GM19455 (cell line): ENCODE results near the gene TTYH1.
"Not testable (repeated sequence)": the region's sequence is repeated elsewhere in the genome, so short reads cannot be mapped to it uniquely, and the experiment has no call there.

Experiments used
- ATAC-seq: cut with Tn5 transposase; IDR thresholded peaks from one replicate; pipeline ENCODE4 v1.9.1; 2021; ENCODE audit not compliant: unreplicated experiment

Gene TTYH1

DNA sequence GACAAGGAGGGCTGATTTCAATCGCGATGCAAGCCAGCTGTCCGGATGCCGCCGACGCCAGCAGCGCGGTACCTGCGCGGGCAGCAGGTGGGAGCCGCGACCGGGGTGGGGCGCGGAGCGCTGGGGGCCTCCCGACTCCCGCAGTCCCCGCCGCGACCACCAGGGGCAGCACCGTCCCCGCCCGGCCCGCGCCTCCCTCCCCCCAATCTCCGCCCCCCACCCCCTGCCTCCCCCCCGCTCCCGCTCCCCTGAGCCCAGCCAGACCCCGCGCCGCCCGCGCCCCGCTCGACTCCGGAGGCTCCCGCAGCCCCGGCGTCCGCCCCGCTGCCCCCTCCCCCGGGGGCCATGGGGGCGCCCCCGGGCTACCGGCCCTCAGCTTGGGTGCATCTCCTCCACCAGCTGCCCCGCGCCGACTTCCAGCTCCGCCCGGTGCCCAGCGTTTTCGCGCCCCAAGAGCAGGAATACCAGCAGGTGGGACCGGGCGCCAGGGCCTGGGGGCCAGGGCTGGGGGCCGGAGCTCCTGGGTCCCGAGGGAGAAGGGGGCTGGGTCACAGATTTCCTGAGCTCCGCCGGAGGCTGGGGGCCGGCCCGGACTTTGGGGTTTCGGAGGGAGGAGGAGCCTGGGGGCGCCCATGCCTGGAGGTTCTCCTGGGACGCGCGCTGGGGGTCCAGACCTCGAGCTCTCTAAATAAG, at the start of gene TTYH1:
Gene TTYH1, plus strand, starts transcription at position 257 of the 693 bp plus-strand sequence. Its CDS starts 89 bp downstream, at position 346.
- no peak for ATAC-seq

DNA sequence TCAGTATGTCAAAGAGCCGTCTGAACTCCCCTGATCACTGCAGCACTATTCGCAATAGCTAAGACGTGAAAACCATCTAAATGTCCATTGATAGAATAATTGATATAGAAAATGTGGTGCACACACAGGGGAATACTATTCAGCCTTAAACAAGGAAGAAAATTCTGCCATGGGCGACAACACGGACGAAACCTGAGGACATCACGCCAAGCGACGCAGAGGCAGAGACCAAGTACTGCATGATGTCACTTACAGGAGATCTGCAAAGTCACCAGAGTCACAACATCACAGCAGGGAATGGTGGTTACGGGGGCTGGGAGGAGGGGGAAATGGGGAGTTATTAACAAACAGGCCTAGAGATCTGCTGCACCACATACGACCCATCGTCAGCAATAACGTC, 49.5 kb upstream of the TTYH1 start:
- ATAC-seq = not testable (repeated sequence)

DNA sequence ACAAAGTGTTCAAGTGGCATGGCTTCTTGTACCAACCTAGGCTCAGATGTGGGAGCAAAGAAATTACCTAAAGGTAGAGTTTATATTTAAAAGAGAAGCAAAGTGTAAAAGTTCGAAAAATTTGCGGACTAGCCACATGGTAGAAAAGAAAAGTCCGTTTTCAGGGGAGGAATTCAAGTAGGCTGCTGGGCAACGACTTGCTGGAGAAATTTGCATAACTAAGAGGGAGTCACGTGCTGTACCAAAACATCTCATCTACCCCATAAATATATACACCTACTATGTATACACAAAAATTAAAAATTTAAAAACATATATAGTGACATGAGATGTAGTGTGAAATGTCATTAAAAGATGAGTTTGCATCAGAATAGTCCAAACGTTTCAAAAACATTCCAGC, 48.5 kb upstream of the TTYH1 start:
- ATAC-seq = no peak

DNA sequence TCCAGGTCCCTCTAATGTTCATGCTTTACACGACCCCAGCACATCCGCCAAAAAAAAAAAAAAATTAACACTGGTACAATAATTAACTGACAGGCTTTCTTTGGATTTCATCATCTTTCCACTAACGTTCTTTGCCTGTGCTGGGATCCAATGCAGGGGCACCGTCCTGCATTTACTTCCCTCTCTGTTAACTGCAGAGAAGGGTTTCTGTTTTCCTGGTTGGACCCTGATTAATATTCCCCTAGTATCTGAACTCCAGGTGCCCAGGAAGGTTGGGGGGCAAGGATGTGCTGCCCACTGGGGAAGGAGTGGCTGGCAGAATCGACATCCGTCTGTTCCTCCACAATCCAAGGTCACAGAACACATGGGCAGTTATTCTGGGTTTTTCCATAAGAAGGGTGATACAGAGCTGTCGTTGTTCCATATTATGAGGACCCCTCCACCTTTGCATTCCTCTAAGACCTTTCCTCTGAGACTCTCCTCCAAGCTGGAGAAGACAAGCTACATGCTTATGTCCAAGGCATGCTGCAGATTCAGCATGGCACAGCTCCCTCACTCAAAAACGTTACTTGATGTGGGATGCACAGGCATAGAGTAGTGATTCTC, 46.1 kb upstream of the TTYH1 start:
- no peak for ATAC-seq

DNA sequence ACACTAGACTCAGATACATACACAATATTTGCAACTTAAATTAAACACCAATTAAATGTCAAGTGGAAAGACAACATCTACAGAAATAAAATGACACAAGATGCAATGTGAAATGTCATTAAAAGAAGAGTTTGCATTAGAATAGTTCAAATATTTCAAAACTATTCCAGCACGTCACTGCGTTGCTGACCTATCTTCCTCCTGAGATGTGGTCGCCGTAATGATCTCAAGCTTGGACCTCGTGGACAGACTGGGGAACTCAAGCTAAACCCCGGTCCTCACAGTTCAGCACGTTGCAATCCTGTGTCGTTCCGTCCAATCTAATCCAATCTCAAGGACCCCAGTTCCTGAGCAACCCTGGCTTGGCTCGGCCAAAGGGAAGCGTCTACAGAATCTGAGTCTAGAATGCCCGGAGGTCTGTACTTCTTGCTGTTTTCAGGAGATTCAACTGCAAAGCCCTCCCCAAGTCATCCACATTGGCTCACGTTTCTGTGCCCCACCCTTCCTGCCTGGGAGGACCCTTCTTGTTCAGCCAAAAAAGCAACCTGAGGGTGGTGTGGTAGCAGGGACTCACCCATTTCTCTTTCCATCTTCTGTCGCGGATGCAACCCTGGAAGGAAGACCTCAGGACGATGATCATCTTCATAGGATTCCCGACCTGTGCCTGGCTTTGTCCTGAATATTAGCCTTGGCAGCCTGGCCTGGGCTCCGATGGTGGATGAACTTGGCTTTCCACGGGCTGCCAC, 45.4 kb upstream of the TTYH1 start:
- not testable (repeated sequence) for ATAC-seq

DNA sequence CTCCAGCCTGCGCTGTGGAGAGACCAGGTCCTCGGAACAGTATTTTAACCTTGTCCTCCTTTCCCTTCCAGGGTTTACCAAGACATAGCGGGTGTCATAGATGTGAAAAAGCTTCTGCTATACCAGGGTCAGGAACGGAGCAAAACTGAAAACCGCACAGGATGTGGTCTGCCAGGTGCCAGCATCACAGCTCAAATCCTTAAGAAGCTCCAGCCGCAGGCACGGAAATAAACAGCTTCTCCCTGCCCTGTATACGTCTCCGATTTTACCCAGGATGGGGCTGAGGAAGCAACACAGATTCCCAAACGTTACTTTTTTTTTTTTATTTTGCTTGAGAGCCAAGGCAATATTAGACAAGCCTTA, 44.8 kb upstream of the TTYH1 start:
- not testable (repeated sequence) for ATAC-seq

DNA sequence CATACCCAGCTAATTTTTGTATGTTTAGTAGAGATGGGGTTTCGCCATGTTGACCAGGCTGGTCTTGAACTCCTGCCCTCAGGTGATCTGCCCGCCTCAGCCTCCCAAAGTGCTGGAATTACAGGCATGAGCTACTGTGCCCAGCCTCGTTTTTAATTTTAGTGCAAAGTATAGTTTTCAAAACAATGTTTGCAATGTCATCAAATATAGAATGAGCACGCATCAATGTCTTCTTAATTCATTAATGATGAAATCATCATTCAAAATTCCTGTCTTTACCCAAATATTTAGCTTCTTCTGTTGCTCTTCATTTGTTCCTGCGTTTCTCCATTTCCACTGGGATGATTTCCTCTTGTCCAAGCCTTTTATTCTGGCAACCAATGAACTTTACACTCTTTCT, 43.8 kb upstream of the TTYH1 start:
- ATAC-seq = not testable (repeated sequence)

DNA sequence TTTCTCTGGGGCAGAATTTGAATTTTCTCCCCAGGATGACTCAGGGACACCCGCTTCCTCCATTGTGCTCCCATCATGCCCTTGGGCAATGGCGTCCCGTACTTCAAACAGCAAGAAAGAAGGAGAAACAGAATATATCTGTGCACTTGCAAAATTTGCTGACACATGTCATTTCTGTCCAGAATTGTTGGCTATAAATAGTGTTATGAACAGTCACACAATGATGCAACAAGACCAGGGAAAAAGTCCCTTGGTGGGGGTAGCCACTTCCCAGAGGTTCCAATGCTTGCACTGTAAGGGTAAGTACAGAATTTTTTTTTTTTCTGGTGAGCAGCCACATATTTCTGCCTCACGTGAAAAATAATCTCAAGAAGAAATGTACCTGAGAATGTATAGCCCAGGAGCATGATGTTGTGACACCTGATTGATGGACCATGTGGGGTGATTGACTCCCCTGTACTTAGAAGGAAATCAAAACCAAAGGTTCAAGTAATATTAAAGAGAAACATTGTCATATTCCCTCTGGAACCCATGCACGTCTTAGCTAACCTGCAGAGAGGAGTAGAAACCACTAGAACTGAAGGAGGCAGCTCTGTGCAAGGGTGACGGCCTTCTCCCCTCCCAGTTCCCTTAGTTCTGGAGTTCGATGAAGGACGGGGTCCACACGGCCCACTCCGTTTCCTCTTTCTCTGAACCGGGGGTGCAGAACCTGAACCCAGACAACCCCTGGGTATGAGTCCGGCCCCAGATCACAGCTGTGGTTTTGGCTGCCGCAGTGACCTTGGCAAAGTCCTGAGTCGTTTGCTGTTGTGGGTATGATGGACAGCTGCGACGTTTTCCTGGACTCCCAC, 41.3 kb upstream of the TTYH1 start:
- ATAC-seq = no peak

DNA sequence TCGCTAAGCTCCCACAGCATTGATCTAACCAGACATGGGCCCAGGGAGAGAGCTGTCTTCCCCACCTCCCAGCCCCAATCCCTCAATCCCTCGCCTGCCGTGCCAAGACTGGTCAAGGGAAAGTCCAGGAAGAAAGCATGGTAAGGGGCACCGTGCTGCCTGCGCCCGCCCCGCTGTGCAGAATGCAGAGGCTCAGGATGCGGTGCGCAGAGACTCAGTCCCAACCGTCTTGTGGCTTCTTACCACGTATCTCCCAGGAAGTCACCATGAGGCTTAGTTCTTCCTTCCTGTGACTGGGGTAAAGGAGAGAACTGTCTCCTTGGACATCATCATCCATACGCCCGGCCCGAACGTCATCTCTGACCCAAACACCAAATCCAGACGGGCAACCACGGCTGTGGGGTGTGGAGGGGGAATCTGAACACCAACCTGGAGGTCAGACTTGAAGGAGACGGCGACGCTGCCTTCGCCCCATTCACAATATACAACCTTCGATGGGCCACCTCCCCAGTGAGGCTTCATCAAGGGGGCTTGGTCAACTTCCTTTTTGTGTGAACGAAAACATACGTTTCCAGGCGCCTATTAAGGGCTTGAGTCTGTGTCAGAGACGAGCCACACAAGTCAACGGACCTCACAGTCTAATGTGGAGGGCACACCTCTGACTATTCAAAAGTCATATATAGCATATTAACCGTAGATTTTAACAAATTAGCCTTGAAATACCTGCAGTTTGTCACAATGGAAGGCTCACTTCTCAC, 39.9 kb upstream of the TTYH1 start:
- not testable (repeated sequence) for ATAC-seq

DNA sequence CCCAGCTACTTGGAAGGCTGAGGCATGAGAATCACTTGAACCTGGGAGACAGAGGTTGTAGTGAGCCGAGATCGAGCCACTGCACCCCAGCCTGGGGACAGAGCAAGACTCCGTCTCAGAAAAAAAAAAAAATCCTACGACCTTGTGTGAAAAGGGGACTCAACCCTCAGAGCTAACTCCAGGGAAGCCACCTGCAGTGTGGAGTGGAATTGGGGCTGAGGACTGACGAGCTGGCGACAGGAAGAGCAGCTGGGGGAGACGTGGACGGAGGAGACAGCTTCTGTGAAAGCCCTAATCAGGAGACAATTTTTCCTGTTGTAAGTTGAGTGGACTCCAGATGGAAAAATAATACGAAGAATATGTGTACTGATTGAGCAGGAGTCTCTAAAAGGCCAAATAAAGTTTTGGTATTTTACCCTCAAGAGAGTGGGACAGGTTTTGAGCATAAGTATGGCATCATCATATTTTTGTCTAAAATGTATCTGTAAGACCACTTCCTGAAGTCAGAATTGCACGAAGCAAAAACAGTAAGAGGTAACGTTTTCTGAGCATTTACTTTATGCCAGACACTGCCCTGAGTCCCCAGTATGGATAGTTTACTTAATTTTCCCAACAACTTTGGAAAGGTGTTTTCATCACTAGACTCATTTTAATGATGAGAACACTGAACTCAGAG, 38.5 kb upstream of the TTYH1 start:
- ATAC-seq = no peak

DNA sequence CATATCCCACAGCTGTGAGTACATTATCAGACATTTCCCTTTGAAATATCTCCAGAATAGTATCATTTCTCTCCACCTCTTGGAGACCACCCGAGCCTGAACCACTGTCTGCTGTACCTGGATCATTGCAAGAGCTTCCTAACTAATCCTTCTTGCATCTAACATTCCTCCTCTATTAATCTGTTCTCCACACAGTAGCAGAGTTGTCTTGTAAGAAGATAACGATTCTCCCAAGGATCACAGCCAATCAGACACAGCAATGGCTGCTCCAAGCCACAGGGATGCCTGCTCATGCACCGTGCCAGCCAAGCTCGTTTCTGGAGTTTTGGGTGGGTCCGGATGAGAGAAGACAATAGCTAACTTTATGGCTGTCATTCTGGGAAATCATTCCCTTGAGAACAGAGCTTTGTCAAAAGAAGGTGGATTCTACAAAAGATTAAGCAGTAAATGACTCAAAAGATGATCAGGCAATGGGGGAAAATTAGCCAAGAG, 36.0 kb upstream of the TTYH1 start:
- no peak for ATAC-seq

DNA sequence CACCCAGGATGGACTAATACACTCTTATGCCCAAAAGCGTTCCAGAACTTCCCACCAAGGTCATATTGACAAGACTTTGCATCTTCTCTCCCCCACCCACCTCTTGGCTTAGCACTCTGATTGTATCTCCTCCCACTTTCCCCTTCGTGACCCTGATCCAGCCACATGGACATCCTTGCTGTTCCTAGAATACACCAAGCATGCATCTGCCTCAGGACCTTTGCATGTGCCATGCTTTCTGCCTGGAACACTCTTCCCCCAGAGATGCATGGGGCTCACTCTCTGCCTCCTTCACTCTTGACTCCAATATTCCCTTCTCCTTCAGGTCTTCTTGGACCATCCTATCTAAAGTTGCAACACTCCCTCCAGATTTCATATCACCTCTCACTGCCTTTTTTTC, 34.4 kb upstream of the TTYH1 start:
- ATAC-seq = no peak

DNA sequence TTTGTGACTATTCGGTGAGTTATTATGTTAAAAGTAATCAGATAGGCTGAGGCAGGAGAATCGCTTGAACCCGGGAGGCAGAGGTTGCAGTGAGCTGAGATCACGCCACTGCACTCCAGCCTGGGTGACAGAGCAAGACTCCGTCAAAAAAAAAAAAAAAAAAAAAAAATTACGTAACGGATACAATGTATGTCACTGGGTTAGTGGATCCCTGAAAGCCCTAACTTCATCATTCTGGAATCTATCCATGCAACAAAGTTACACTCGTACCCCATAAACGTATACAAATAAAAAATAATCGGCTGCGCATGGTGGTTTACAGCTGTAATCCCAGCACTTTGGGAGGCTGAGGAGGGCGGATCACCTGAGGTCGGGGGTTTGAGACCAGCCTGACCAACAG, 33.2 kb upstream of the TTYH1 start:
- not testable (repeated sequence) for ATAC-seq

DNA sequence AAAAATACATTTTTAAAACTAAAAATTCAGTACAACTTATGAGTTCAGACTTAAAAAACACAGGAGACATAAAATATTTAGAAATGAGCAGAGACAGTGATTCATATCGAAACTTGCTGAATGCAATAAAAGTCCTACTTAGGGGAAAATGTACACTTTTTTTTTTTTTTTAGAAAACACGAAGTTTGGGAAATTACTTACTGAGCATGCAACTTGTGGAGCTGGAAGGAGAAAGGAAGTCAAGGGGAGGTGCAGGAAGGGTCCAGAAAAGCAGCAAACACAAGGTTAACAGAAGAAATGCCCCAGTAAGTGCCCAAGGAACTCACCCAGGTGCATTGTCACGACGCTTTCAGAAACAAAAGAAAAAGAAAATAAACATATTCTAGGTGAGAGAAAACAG, 31.9 kb upstream of the TTYH1 start:
- no peak for ATAC-seq

DNA sequence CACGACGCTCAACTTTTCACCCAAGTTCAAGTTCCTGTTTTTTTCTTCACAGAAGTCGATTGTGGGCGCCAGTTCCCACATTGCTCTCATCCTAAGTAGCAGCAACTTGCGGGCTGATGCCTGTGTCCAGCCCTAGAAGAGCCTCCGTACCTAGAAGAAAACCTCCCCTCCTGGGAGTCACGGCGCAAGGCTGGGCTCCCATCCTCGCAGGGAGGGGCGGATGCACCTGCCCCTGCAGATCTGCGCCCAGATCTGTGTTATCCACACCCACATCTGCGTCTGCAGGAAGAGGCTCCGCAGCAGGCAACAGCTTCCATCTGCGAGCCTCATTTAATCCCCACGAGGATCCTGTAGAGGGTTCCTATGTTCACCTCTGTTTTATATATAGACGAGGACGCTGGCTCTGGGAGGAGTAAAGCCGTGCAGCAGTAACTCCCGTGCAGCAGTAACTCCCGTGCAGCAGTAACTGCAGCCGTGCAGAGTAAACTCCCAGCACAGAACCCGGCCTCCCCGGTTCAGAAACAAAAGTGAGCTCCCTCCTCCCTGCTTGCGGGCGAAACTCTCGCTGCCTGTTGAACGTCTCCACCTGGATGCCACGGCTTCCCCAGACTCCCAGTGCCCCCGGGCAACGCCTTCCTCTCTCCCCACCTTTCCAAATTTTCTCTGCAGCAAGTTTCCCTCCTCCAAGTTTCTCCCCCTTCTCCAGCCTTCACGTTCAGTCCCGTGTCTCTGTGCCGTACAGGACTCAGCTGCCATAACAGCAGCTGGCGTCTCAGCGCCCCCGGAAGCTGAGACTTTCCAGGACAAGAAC, 27.1 kb upstream of the TTYH1 start:
- ATAC-seq = no peak

DNA sequence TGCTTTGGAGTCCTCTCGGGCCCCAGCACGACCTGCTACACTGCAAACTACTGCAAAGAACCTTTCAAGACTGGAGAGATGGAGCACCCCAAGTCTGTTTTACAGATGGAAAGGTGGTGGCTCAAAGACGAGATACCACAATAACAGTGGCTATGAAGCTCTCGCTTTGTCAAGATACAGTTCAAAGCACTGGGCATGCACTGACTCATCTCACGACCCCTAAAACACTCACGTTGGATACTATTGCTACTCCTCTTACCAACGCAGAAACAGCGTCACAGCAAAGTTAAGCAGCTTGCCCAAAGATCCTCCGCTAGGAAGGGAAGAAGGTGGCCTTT, 26.5 kb upstream of the TTYH1 start:
- ATAC-seq = no peak

DNA sequence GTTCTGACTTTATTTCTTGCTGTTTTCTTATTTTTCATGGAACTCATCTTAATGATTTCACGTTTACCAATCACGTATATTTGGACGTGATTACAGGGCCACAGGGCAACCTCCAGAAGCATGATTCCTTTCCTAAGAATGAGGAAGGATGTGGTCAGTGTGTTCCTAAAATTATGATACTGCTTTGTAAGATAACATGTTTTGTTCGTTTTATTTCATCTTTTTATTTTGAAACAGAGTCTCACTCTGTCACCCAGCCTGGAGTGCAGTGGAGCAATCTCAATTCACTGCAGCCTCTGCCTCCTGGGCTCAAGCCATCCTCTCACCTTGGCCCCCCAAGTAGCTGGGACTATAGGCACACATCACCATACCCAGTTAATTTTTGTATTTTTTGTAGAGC, 25.7 kb upstream of the TTYH1 start:
- no peak for ATAC-seq

DNA sequence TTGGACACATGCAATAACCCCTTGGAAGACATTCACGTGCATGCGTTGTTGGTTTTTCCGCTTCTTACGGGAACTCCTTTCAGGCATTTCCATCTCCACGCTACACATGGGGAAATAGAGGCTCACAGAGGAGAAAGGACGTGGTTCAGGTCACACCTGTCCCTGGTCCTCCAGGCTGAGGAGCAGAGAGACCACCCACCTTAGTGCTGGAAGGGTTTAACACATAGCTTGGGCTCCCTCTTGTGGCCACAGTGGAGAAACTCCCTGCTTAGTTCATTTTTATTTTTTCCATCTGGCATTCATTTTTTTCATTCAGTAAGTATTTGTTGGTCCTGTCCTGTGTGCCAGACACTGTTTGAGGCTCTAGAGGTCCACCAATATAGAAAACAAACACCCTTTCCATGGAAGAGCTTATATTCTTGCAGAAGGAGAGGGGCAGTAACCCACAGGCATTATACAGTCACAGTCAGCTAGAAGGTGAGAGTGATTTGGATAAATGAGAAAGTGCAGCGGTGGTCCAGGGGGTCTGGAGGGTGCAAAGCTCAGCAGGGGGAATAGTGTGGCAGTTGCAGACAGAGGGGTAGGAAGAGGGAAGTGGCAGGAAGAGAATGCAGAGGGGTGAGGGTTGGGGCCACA, 24.2 kb upstream of the TTYH1 start:
- no peak for ATAC-seq

DNA sequence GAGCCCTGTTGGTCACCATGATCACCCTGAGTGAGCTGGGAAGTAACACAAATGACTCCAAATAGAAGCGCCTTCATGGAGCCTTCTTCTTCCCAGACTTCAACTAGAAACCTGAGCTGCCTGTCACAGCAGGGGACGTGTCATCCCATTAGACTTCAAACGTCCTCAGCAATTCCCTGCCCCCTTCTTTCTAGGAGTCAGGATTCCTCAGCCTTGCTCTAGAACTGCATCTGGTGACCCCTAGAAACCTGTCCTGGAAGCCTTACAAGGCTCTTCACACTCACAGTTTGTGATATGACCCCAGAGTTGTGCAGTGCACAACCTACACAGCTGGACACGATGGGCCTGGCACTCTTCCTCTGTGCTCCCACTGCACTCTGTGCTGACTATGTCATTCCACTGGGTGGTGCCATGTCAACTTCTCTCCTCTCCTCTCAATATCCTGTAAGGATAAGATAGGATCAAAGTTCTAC, 23.6 kb upstream of the TTYH1 start:
- no peak for ATAC-seq
